Effector CD8-positive, alpha-beta T cell (primary cell): ENCODE measurements around the gene WARS2.

ENCODE experiments used
- DNase-seq: peaks from one replicate; lab custom pipeline; 2025; lab: John Stamatoyannopoulos, UW

WARS2 gene

GRCh38 chr1:118984086-118984721 is 156.2 kb downstream of the WARS2 start:
- DNase-seq, result no peak

DNA sequence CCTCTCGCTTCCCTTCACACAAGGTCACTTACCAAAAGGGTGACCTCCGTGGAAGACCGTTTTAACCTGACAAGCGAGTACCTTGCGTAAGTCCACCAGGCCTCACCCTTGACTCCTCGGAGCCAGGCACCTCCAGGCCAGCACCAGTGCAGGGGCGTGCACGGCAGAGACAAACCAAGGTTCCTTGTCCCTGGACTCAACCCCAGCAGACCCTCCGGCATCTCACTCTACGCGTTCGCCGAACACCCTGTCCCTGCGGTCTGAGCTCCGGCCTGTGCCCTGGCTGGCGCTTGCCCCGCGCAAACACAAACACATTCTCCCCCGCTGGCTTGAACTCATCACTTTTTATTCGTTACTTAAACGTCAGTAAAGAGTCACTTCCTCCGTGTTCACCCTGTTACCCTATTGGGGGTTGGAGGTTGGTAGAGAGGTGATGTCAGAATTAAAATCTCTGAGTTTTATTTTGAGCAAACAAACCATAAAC is 156.9 kb downstream of the WARS2 start:
- DNase-seq, result no peak

GRCh38 chr1:118982821-118983557 is 157.5 kb downstream of the WARS2 start:
- no peak for DNase-seq

- no peak for DNase-seq
Measured at GRCh38 chr1:118982266-118982665, 158.2 kb downstream of the WARS2 start.

- DNase-seq, result no peak
Measured at GRCh38 chr1:118981436-118981835, 159.0 kb downstream of the WARS2 start.
